SH-SY5Y (cell line): ENCODE data around the gene MMEL1.

Experiments used
- GATA2 ChIP-seq: IDR thresholded peaks from 2 replicates; pipeline ENCODE4 v1.6.1; 2011; ENCODE audit warnings: mild to moderate bottlenecking, low read depth, low read length
- GATA3 ChIP-seq: IDR thresholded peaks from 2 replicates; pipeline ENCODE4 v1.6.1; 2011; ENCODE audit warnings: low read depth, mild to moderate bottlenecking, low read length, moderate library complexity

DNA sequence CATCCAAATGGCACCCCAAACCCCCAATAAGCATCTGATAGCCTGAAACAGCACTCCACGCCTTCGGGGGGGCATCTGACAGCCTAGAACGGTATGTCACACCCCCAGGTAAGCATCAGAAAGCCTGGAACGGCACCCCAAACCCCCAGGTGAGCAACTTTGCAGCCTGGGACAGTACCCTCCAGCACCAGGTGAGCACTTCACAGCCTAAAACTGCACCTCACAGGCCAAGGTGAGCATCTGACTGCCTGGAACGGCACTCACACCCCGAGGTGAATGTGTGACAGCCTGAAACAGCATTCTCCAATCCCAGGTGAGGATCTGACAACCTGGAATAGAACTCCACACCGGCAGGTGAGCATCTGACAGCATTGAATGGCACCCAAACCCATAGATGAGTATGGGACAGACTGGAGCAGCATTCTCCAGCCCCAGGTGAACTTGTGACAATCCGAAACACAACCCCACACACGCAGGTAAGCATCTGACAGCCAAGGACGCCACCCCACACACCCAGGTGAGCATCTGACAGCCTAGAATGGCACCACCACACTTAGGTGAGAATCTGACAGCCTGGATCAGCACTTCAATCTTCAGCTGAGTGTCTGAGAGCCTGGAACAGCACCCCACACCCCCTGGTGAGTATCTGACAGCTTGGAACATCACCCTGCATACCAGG is 18.3 kb upstream of the MMEL1 start:
- TF ChIP-seq GATA3 (no peak), GATA2 (no peak)
